LNCAP (cell line): ENCODE data around the gene RTP1.

Experiments
- CTCF ChIP-seq: fragments of 450-650 bp; IDR thresholded peaks from 2 replicates; pipeline ENCODE4 v1.5.1; 2017; ENCODE audit warnings: mild to moderate bottlenecking

The RTP1 gene

GRCh38 chr3:187169231-187169960, 27.9 kb upstream of the RTP1 start:
- no peak for TF ChIP-seq CTCF

- TF ChIP-seq CTCF = no peak
Observed at GRCh38 chr3:187172929-187173328, 24.4 kb upstream of the RTP1 start.

- TF ChIP-seq CTCF = no peak
Observed at GRCh38 chr3:187181454-187182170, 15.7 kb upstream of the RTP1 start.

GRCh38 chr3:187183210-187183862, 13.9 kb upstream of the RTP1 start:
- no peak for TF ChIP-seq CTCF

GRCh38 chr3:187183903-187184302, 13.4 kb upstream of the RTP1 start:
- no peak for TF ChIP-seq CTCF

GRCh38 chr3:187185759-187186158, 11.5 kb upstream of the RTP1 start:
- TF ChIP-seq CTCF = no peak

DNA sequence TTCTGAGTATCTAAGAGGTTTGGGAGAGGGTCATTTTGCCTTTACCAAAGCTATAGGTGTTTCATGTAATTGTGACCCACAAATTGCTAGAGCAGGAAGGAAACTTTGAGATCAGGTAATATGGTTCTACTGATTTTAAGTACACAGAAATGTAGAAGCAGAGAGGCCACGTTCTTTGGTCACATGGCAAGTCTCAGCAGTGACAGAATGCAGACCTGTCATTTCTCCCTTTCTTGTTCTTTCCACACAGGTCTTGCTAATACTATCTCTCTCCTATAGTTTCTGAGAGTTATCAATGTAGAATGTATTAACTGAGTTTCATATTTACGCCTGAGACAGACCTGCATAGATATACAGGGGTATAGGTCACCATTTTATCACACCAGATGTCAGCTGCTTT, 10.9 kb upstream of the RTP1 start:
- TF ChIP-seq CTCF = no peak
